NCI-H748 (cell line): Measurements from ENCODE around the gene EPHB6.
A peak's percentile ranks its signal among the peaks of the same experiment; 100 is the strongest.

ENCODE experiments used
- DNase-seq: peaks from one replicate; lab custom pipeline; 2025; ENCODE audit not compliant: unreplicated experiment; lab: John Stamatoyannopoulos, UW

EPHB6 gene

DNA sequence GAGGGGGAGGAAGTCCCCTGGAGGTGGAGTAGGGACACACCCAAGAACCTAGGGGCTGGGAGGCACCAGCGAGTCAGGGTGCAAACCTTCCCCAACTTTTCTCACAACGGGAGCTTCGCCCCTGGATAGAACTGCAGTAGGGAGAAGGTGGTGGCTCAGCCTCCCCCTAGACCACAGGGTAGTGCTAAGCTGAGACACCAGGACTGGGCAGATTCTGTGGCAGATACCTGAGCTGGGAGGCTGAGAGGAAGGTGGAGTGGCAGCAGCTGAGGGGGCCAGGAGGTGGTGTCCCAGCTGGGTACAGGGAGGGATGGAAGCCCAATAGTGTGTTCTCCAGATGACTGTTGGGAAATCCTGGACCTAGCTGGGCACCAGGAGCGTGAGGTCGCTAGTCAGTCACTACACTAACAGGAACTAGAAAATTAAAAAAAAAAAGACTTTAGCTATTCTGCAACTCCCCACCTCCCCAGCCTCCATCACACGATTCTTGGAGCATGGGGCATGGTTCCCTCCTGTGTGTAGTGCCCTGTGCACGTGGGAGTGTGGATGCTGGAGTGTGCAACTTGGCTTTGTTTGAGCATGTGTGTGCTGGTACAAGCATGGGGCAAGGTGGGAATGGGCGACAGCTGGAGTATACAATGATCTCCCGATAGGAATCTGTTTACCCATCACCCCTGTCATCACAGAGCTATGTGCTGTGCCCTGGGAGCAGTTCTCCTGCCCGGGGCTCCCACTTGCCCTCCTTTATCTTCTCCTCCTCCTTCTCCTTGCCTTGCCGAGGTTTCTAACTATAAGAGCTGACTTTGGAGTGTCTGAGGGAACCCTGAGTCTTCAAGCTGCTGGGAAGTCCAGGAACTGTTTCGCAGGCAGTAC lies 39.5 kb downstream of the EPHB6 start:
- no peak for DNase-seq

DNA sequence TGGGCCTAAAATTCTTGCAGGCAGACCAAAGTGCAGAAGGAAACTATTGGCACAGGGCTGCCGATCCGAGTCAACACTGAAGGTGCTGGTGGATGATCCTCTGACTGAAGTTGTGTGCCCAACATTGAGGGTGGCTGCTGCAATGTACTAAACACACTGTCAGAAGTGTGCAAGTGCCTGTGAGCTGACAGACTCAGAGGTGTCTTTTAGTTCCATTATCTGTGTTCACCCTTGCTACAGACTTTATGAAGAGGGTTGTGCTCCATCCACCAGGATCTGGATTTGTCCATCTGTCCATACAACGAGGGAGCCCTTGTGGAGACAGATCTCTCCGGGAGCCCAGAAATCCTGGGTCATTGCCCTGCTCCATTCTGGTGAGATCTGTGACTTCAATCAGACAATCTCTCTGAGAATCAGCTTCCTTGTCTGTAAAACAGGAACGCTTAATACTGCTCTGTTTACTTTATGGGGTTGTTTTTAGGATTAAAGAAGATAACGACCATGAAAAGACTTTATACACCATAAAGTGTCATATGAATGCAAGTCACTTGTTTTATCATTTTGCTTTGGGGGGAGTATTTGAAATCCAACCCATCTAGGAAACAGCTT lies 40.2 kb downstream of the EPHB6 start:
- DNase-seq = no peak

DNA sequence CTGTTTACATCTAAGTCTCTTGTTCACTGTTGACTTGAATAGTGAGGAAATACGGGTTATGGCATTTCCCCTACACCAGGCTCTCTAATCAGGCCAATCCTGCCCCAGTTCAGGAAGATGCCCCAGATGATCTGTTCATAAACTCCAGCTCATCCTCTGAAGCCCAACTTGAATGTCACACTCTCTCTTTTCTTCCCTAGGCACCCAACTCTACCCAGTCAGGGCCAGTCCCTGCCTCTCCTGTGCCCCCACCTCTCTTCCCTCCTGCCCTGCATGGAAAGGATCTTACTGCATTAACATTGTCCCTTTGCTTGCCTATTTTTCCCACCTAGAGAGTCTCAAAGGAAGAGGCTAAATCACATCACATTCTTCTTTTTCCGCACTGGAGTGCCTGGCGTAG lies 41.3 kb downstream of the EPHB6 start:
- DNase-seq = no peak

DNA sequence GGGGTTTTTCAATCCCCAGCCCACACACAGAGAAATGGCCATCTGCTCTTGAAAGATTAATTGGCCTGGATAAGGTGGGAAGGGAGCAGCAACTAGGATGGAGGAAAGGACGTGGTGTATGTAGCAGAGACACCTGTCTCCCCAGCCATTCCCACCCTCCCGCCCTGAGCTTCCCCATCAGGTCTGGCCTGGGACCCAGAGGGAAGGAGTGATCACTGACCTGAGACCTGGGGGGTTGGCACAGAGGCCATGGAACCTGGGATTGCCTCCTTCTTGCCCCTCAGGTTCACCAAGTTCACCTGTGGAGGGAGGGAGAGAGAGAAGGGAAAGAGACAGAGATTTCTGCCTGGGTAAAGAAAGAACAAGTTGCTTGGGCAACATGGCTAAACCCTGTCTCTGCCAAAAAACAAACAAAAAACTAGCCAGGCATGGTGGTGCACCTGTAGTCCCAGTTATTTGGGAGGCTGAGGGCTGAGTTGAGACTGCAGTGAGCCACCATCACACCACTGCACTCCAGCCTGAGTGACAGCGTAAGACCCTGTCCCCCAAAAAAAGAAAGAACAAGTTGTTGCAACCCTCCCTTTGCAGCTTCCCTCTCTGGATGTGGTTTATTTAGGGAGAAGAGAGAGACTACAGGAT lies 42.0 kb downstream of the EPHB6 start:
- DNase-seq = no peak

DNA sequence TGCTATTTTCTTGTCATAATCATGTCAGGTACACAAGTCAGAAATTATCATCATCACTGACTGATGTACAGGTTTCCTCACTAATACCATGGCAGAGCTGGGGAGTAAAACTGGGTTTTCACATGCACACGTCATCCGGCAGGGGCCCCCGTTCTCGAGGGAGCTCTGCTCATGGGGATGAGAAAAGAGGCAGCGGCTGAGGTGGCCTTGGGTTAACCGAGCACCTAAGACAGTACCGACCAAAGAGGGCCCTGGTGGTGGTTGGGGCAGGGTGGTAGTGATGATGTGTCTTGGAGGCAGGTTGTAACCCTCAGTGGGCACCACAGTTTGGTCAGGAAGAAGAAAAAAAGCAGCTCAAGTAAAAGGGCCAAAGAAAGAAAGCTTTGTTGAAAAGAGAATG lies 42.8 kb downstream of the EPHB6 start:
- DNase-seq = no peak

DNA sequence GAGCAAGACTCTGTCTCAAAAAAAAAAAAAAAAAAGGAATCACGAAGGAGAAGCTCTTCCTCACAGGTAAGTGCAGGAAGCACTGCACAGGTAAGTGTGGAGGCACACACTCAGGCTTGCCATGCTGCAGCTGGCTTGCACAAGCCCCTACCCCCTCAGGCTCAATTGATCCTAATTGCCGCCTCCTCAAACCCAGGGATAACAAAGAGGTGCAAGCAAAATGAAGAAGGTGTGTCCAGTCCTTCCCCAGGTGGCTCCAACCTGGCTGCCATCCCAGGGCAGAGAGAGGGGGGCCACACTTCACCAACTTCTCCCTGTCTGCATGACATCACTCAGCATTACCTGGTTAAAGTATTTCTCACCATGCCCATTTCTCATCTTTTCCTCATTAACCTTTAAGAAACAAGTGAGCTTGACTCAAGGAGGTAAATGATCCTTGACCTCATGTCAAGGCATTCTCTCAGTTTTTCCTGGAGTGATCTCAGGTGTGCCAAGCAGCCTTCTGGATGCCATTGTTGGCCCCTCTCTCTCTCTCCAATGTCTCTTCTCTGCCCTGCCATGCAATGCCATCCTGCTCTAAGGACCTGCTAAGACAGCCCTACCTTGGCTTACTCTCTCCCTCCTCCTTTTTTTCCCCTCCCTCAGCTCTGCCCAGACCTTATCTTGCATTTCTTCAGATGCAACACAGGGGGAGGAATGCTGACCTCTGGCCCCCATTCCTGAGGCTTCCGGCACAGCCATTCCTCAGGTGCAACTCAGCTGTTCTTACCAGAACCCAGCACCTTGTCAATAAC lies 43.7 kb downstream of the EPHB6 start:
- peak; percentile 80 for DNase-seq

DNA sequence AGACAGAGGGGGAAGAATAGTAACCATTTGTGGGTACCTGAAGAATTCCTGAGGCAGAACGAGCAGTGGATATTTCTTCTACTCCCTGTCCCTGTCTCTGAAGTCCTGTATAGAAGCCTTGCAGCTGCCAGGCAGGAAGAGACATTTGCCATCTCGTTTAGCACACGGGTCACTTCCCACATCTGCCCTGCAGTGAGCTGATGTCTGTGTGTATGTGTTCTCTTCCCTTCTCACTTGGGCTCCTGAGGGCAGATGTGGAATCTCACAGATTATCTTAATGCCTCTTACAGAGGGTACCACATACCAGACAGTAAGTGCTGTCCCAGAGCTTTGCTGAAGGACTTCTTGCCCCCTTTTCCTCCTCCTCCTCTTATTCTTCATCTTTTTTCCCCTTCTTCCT lies 44.8 kb downstream of the EPHB6 start:
- DNase-seq = no peak

DNA sequence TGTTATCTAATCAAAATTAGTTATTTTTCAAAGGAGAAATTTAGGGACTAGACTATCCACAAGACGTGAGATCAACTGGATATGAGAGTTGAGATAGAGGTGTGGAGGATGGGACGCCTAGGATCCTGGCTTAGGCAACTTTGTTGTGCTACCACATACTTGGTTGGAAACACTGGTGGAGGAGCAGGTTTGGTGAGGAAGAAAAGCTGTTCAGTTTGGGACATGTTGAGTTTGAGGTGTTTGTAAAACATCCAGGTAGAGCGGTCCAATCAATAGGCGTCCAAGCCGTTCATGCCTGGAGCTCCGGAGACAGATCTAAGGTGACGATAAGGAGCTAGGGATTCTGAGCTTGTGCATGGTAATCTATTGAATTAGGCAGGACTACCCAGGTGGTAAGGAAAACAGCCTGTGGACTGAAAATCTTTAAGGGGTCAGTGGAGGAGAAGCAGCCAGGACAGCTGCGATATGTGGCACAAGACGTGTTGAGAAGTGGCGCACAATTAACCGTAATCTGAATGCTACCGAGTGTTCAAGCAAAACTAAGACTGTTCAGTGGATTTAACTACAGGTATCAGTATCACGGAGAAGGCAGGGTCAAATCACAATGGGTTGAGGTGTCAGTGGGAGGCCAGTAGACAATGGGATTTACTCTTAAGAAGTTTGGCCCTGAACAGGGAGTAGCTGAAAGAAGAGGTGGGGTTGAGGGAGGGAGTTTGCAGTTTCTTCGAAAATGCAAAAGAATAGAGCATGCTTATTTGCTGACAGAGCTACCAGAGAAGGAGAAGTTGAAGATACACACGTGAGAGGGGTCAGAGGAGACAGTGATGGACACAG lies 46.8 kb downstream of the EPHB6 start:
- no peak for DNase-seq

DNA sequence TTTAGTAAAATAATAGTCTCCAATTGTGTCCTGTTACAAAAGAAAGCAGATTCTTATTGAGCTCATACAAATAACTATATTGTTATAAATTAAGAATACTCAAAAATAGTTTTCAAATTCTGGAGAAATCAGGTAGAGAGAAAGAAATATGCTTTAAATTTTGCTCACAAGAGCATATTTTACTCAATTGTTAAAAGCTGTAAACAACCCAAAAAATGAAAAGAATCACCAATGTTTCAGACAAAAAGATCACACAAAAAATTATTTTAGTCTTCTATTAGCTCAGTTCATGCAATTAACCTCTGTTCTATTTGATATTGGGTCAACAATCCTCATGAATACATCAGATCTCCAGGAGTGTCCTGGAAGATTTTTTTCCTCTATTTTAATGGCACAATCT lies 49.3 kb downstream of the EPHB6 start:
- DNase-seq = no peak

DNA sequence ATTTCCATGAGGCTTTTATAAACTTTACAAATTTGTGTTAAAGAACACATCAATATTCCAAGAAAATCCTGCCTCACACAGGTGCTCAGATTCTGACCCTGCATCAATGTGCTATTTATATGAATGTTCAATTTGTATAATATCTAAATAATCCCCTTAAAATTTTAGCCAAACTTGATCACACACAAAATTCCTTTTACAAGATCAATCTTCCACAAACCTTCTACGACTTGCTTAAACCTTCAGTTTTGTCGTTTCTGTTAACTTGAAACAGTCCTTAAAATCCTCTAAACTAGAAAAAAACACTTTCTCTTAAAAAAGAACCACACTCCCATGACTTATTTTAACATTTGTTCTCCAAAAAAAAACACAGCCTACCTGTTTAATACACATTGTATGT lies 50.9 kb downstream of the EPHB6 start:
- DNase-seq = no peak

DNA sequence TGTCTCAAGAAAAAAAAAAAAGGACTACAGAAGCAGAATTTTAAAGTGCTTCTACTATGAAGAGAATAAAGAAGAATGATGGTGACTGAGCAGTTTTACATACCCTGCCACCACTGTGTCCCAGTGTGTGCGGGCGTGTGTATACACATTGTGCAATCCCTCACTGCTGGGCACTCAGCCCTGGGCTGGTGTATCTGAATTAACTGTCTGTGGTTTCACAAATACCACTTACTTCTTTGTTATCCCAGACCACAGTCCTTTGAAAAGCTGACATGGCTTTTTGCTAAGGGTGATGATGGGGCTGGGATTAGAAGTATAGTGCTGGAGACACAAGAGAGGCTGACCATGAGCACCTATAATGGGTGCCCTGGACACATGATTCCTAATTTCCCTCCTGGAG lies 51.8 kb downstream of the EPHB6 start:
- no peak for DNase-seq

DNA sequence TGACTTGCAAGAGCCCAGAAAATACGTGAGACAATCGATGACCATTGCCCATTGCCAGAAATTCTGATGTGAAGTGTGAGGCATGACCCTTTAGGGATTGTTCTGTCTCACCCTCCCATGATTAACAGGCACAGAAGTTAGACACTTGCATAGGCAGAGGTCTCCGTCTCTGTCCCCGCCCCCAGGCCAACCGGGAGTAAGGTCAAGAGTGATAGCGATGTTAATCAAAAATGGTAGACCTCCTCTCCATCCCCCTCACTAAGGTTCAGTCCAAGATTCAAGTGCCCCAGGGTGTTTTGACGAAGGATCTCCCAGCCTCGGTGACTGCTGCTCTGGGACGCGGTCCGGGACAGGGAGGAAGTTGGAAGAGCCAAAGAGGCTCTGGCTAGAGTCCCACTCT lies 53.4 kb downstream of the EPHB6 start:
- no peak for DNase-seq

DNA sequence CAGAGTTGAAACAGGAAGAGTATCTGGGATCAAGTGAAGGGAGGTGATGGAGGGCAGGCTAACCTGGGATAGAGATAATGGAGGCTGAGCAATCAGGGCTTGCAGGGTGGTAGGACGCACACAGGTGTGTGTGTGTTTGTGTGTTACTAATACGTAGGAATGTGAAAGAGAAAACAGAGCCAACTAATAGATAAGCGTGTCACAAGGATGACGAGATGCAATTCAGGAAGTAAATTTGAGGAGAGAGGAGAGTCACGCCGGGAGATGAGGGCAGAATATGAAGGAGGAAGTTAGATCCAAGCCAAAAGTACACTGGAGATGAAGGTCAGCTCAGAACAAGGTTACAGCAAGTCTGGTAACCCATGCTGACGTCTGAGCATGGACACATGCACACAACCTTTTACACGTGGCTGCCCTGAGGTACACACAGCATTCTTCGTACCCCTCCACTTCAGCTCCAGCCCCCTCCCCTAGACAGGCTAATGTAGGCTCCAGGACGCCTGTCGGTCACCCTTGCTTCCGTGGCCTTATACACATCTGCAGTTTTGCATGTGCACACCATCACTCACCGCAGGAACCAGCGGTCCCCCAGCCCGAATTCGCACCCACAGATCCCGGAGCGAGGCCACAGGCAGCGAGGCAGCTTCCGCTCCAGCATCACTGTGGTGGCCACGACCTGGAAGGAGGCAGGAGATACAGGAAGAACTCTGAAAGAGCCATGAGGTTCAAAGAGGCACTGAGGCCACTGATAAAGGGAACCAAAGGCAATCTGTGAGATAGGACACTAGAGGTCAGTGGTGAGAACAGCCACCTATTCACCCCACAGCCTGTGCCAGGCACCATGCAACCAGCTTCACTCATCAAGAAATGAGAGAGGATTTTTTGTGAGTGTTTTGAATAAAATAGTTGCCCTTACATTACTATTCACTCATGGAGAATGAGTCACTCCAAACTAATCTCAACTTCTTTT lies 54.3 kb downstream of the EPHB6 start:
- no peak for DNase-seq

DNA sequence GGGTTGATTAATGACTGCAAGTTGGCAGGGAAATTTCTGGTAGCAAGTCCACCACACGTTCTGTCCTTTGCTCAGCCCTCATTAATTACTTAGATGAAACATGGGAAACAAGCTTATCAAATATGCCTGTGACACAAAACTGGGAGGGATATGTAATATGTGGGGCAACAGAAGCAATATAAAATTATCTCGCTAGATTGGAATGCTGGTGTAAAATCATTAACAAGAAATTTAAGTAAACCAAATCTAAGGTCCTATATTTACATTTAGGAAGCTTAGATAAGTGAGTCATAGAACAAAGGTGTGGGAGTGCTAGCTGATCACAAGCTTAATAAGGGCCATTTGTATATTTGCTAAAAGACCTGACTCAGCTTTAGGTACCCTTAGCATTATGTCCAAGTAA lies 55.2 kb downstream of the EPHB6 start:
- no peak for DNase-seq

DNA sequence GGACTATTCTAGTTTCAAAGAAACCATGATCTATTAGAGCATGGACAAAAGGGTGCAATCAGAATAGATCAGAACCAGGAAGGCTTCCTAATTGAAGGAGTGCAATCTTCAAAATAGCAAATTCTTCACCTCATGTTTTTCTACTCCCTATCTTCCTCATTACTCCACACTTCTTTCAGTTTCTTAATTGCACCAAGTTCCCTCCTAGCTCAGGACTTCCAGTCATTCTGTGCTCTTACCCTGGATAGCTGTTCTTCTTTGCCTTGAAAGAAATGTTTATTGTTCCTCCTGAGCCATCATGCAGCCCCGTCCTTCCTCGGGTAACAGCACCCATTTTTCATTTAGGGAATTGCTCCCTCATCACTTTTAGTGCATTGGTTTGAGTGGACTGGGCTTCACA lies 55.6 kb downstream of the EPHB6 start:
- DNase-seq = no peak

DNA sequence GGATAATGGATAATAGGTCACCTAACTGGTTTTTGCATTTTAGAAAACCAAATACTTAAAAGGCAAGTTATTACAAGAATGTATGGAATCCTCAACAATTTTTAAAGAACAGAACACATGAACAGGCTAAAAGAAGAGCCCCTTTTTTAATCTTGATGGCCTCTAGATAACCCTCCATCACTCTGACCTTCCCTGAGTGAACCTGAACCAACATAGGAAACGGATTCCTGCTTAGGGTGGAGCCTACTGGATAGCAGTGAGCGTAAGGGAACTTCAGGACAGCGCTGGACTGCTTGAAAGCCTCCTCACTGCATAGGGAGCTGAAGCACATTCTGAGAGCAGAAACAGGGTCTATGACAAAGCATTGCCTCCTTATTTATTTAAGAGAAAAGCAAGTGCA lies 58.2 kb downstream of the EPHB6 start:
- no peak for DNase-seq

DNA sequence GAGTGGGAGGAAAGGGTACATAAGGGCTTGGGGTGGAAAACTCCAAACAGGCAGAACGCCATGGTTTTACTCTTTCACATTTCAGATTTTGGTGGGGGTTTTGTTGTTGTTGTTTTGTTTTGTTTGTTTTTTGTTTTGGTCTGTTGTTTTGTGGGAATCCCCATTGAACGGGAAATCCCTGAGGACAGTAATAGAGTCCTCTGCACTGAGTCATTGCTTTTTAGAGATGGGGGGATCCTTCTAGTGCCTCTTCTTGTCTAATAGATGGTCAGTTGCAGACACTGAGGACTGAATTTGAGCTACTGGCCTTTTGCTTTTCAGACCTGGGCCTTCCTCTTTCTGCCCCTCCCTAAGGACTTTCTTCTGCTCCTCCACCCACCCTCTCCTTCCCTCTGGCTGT lies 58.7 kb downstream of the EPHB6 start:
- DNase-seq = no peak

DNA sequence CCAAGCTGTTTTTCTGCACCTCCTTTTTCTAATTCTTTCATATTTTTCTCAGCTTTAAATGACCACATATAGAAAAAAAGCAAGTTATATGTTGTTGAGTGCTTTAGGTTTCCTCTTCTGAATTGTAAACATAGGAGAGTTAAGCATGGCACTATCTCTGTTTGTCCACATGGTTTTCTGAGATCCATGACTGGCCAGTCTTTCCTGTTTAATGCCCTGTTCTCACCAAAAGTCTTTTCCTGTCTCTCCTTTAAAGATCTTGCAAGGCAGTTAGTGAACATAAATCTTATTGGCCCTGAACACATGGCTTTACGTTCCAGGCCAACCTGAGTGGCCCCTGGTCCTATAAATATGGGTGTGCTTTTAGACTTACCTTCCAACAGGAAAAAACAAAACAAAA lies 59.2 kb downstream of the EPHB6 start:
- DNase-seq = no peak

DNA sequence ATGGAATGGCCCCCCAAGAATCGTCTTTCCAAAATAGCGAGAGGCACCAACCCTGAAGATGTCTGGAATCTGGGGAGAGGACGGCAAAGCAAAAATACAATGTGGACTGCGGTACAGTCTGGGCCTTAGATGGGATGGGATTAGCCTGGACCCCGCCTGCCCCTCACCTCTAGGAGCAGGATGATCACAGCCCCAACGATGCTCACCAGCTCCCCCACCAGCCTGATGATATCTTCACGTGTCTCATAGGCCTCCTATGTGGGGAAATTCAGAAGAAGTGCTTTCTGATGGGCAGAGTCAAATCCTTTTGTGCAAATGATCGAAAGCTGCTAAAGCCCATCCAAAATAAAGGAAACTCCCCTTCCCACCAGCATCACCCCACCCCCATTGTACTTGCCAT lies 60.4 kb downstream of the EPHB6 start:
- DNase-seq = no peak

DNA sequence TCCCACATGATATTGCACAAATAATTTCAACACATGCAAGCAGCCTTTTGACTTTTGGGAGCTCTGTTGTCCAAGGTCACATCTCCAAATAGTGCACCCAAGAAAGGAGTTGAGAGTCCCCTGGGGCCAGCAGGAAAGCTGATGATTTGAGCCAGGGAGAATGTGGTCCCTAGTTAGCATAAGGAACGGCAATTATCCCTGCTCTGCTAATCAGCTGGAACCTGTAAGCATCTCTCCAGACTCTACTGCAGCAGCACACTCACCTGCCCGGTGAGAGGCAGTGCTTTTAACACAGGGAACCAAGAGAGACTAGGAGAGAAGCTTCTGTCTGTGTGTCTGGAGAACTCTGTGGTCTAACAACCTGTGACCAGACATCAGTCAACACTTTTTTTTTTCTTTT lies 61.6 kb downstream of the EPHB6 start:
- no peak for DNase-seq
